Activated CD4-positive, alpha-beta T cell treated with anti-CD3 and anti-CD28 coated beads for 36 hours (primary cell): Measurements from ENCODE around the gene RFT1. TPM values are rescaled to one million over a fixed set of nuclear protein-coding genes. Genes with fewer than 3 reads are reported as not detected.

Source experiments
- ATAC-seq: fragments of 200-7000 bp; cut with Tn5 transposase; one replicate; pipeline ENCODE4 v1.10.0; 2021; ENCODE audit warnings: mild to moderate bottlenecking, moderate library complexity
- CTCF ChIA-PET: fragments of 350-600 bp; sonication (Branson Sonifier 250); formaldehyde crosslinking; loops from one replicate; lab custom pipeline; 2021; ENCODE audit warnings: antibody characterized with exemption; lab: Charles Lee
- POLR2A ChIA-PET: fragments of 350-600 bp; sonication (Branson Sonifier 250); formaldehyde crosslinking; loops from one replicate; lab custom pipeline; 2021; ENCODE audit warnings: antibody characterized with exemption, inconsistent platforms; lab: Charles Lee
- DNase-seq: peaks from one replicate; pipeline ENCODE4 v3.0.0-alpha.2; 2020
- H3K27ac Mint-ChIP-seq: one replicate; pipeline ENCODE4 v1.8.0; 2021; ENCODE audit warnings: mixed read lengths
- H3K27me3 Mint-ChIP-seq: one replicate; pipeline ENCODE4 v1.8.0; 2021; ENCODE audit warnings: mixed read lengths
- H3K36me3 Mint-ChIP-seq: one replicate; pipeline ENCODE4 v1.8.0; 2021; ENCODE audit warnings: low read depth, mixed read lengths
- H3K4me1 Mint-ChIP-seq: one replicate; pipeline ENCODE4 v1.8.0; 2021; ENCODE audit warnings: mixed read lengths
- H3K4me3 Mint-ChIP-seq: one replicate; pipeline ENCODE4 v1.8.0; 2021; ENCODE audit warnings: mild to moderate bottlenecking, moderate library complexity, mixed read lengths
- H3K9me3 Mint-ChIP-seq: one replicate; pipeline ENCODE4 v1.8.0; 2021; ENCODE audit warnings: low read depth, mixed read lengths
- intact Hi-C, 2 experiments: fragments of 100-400 bp; cut with DNase I in 1 of 2; cut with micrococcal nuclease in 1 of 2; formaldehyde crosslinking; loops; one replicate each; pipeline versions ENCODE4 v1.14.2 to v1.15.1; 2022 to 2024; cut with DNase I, micrococcal nuclease
- total RNA-seq, 2 experiments: library from RNA; stranded (reverse); gene quantifications; one replicate each; pipeline ENCODE4 v1.2.3, GENCODE V29; 2021

Gene RFT1
- total RNA-seq, 2 experiments from 2014 or later: 39.8 to 49.0 TPM

DNA sequence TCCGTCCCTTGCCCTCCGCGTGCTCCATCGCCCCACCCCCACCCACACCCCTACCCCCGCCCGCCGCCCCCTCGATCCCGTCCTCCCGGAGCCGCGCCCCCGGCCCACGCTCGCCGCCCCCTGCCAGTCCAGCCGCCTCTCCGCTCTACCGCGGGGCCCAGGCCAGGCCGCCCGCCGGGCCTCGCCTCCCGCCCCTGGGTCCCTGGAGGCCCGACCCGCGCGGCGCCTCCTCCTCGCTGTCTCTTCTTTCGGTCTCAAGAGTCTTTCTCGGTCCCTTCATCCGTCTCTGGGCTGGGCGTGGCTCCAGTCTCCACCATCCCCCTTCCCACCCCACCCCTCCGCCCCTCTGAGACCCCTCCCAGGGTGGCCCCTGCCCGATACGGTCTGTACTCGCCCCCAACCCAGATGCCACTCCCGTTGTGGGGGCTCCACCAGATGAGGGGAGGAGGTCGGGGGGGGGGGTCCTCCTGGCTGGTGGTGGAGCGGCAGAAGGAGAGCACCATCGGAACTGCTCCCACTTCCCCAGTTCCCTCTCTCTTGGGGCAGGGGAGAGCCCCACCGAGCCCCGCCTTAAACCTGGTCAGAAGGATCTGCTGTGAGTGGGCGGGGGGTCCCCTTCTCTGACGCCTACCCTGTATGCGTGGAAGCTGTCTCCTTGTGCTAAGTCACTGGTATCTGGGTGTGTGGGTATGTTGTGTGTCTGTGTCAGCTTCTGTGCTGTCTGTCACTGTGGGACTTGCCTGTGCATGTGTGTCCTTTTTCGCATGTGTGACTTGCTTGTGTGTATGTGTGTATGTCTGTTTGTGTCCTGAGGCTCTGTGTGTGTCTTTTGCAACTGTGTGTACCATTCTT lies 31.8 kb upstream of the RFT1 start:
- Mint-ChIP-seq H3K27me3 (peaks cover 7% of the 10 kb centered on the region), H3K27ac (peak overlapping the region; percentile 83), H3K4me3 (peak overlapping the region; percentile 75), H3K36me3 (peaks cover 2% of the 10 kb centered on the region), H3K9me3 (no peaks in the 10 kb centered on the region), H3K4me1 (peaks cover 19% of the 10 kb centered on the region)
- ATAC-seq: peak; percentile 39
- ChIA-PET CTCF (no interaction called here), POLR2A (interaction anchor here (0.6 kb wide), 1 partner anchor 55 kb away, joined by 3 read pairs; no protein-coding TSS in a partner anchor)
- intact Hi-C loops: loop anchor here (1.0 to 5.0 kb wide), 9 partner anchors 31 to 265 kb away; partner anchors contain the start of genes RFT1 (in 2 of the 2), DCP1A (in 1 of the 2), STIMATE (in 1 of the 2) and TKT (in 1 of the 2)
- DNase-seq: peak; percentile 74

DNA sequence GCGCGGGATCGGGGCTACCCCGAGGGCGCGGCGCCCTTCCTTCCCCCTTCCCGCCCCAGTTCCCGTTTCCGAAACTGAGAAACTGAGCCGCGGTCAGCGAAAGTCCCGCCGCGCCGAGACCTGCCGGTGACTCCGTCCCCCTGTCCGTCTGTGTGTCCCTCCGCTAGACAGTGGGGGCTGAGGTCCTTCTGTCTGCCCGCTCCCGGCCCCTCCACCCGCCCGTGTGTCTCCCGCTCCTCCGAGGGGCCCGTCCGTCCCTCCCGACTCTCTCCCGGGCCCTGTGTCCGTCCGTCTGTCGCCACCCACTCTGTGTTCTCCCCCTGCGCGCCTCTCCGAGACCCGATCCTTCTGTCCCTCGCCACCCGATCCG lies 31.2 kb upstream of the RFT1 start:
- CTCF ChIA-PET: interaction anchor here (1.0 to 1.7 kb wide), 3 partner anchors 27 to 51 kb away, joined by 7 to 17 read pairs (median 8); no protein-coding TSS in a partner anchor
- H3K4me1 Mint-ChIP-seq: peaks cover 19% of the 10 kb centered on the region
- H3K27me3 Mint-ChIP-seq: peaks cover 7% of the 10 kb centered on the region
- H3K36me3 Mint-ChIP-seq: peaks cover 2% of the 10 kb centered on the region
- H3K9me3 Mint-ChIP-seq: no peaks in the 10 kb centered on the region
- peak overlapping the region; percentile 75 for H3K4me3 Mint-ChIP-seq
- H3K27ac Mint-ChIP-seq: peak overlapping the region; percentile 83
- peak; percentile 44 for DNase-seq
- intact Hi-C loops: loop anchor here (1.0 to 5.0 kb wide), 7 partner anchors 31 to 264 kb away; partner anchors contain the start of genes RFT1 (in 2 of the 2), STIMATE (in 1 of the 2) and TKT (in 1 of the 2)
- POLR2A ChIA-PET: no interaction called here
- no peak for ATAC-seq

DNA sequence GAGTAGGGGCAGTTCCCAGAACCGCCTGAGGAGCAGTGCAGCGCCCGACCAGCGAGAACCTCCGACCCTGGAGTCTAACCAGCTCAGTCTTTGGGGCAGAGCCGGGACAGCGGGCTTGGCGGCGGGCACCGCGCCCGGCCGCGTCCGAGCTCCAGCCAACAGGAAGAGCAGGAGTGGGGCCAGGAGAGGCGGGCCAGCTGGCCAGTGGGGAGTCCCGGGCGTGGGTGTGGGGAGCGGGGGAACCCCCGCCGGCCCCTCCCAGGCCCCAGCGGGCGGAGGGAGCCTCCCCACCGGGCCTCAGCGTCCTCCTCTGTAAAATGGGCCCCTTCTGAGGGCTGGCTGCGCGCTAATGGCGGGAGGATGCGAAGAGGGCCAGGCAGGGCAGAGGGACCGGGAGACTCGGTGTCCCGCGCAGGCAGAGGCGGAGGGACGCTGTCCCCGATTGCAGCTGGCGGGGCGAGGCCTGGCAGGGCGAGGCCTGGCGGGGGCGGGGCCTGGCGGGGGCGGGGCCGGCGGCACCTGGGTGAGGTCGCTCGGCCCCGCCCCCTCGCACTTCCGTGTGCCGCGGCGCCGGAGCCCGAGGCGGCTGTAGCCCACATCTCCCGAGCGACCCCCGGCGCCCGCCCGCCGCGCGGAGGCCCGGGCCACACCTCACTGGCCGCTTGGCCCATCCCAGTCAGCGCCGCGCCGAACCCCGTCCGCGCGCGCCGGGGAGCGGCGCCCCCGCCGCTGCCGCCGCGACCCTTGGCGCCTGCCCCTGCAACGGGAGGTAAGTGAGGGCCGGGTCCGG lies 30.6 kb upstream of the RFT1 start, which contains the start of gene PRKCD:
Gene PRKCD (plus strand): TSS at position 550 of the 790 bp plus-strand sequence. CDS start 17,214 bp downstream, outside the sequence.
- Mint-ChIP-seq H3K4me1 (peaks cover 19% of the 10 kb centered on the region), H3K27me3 (peaks cover 10% of the 10 kb centered on the region), H3K9me3 (no peaks in the 10 kb centered on the region), H3K36me3 (peaks cover 2% of the 10 kb centered on the region), H3K4me3 (peak within 1 kb of the TSS; percentile 75), H3K27ac (peak within 1 kb of the TSS; percentile 83)
- ATAC-seq (peak; percentile 75), DNase-seq (peak; percentile 91)
- ChIA-PET CTCF (interaction anchor here (0.5 to 1.7 kb wide), 10 partner anchors 11 to 339 kb away, joined by 3 to 17 read pairs (median 4); no protein-coding TSS in a partner anchor), POLR2A (interaction anchor here (1.4 kb wide), 1 partner anchor 32 kb away, joined by 3 read pairs; no protein-coding TSS in a partner anchor)
- intact Hi-C loops: loop anchor here (1.0 to 5.0 kb wide), 7 partner anchors 30 to 264 kb away; partner anchors contain the start of genes RFT1 (in 2 of the 2), STIMATE (in 1 of the 2) and TKT (in 1 of the 2)

DNA sequence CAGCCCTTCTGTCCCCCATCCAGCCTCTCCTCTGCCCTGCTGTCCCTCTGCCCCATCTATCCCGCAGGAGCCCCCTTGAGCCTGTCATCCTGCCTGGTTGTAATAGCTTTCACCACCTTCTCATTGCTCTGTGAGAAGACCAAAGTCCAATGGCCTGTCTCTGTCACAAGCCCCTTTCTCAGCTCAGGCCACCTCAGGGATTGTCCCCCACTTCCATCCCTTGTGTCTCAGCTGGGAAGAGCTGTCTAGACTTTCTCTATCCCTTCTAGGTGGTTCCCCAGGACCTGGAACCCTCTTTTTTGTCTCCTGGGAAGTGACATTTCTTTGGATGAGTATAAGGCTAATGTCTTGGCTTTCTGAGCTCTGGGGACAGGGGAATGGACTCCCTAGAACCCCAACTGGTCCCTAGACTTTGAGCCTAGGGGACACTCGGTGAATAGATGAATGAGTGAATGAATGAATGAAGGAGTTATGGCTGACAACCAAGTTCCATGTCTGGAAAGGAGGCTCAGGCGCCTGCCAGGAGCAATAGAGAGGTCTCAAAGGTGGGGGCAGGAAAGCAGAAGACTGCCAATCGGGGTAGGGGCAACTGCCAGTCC lies 29.9 kb upstream of the RFT1 start:
- intact Hi-C loops: loop anchor here (2.0 to 5.0 kb wide), 4 partner anchors 29 to 263 kb away; partner anchors contain the start of genes RFT1 (in 1 of the 2) and STIMATE (in 1 of the 2)
- POLR2A ChIA-PET: interaction anchor here (1.4 kb wide), 1 partner anchor 31 kb away, joined by 3 read pairs; no protein-coding TSS in a partner anchor
- ATAC-seq (no peak), DNase-seq (no peak)
- peaks cover 16% of the 10 kb centered on the region for H3K27me3 Mint-ChIP-seq
- H3K9me3 Mint-ChIP-seq: no peaks in the 10 kb centered on the region
- H3K4me1 Mint-ChIP-seq: peaks cover 19% of the 10 kb centered on the region
- H3K27ac Mint-ChIP-seq: peak overlapping the region; percentile 4
- CTCF ChIA-PET: interaction anchor here (0.5 to 1.7 kb wide), 10 partner anchors 10 to 338 kb away, joined by 3 to 17 read pairs (median 4); no protein-coding TSS in a partner anchor
- H3K36me3 Mint-ChIP-seq: peaks cover 2% of the 10 kb centered on the region
- peak overlapping the region; percentile 75 for H3K4me3 Mint-ChIP-seq

DNA sequence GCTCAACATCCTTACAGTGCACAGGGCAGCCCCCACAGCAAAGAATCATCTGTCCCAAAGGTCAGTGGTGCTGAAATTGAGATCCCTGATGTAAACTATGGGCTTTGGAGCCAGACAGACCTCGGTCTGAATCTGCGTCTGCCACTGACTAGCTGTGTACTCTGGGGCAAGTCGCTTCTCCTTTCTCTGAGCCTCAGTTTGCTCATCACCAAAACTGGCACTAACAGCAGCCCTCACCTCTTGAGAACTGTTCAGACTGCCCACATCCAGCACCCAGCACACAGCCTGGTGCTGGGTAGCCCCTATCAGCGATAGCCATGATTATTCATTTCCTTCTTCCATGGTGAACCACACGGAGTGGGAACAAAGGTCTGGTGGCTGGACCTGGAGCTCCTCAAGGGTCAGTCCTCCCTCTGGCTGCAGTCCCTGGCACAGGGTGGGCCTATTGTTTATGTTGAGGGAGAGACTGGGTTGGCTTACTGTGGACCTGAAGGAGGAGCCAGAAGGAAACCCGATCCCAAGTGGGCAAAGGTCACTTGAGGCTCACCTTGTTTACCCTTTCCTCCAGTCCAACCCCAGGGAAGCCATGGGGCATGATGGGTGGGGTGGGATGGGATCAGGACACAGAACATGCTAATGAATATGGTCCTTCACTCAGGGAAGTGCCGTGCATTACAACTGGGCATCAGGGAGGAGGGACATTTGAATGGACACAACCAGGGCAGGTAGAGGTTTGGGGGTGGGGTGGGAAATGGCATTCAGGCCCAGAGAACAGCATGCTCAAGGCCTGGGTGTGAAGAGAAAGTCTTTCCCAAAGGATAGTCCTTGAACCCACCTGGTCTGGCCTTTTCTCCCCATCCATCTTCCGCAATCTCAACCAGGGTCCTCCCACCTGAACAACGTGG lies 29.2 kb upstream of the RFT1 start:
- Mint-ChIP-seq H3K27me3 (peaks cover 16% of the 10 kb centered on the region), H3K27ac (no peak overlapping the region), H3K4me3 (no peak overlapping the region), H3K9me3 (no peaks in the 10 kb centered on the region), H3K36me3 (peaks cover 2% of the 10 kb centered on the region), H3K4me1 (peaks cover 19% of the 10 kb centered on the region)
- intact Hi-C loops: loop anchor here (2.0 to 5.0 kb wide), 4 partner anchors 29 to 262 kb away; partner anchors contain the start of genes RFT1 (in 1 of the 2) and STIMATE (in 1 of the 2)
- DNase-seq (no peak), ATAC-seq (no peak)
- ChIA-PET POLR2A (interaction anchor here (1.4 kb wide), 1 partner anchor 30 kb away, joined by 3 read pairs; no protein-coding TSS in a partner anchor), CTCF (interaction anchor here (0.8 to 1.7 kb wide), 5 partner anchors 9 to 49 kb away, joined by 4 to 17 read pairs (median 6); no protein-coding TSS in a partner anchor)

DNA sequence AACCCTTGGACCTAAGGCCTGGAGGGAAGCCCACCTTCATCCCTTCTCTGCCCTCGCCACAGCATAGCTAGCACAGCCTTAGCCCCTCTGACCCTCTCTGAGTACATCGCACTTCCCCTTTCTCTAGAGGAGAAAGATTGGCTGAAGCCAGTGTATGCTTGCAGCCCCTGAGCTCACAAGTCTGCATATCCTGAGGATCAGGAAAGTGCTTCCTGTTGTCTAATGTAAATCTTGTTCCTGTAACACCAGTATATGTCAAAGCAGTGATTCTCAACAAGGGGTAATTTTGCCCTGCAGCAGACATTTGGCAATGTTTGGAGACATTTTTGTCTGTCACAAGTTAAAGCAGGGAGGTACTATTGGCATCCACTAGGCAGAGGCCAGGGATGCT lies 28.5 kb upstream of the RFT1 start:
- Mint-ChIP-seq H3K4me1 (peaks cover 19% of the 10 kb centered on the region), H3K4me3 (no peak overlapping the region), H3K36me3 (peaks cover 2% of the 10 kb centered on the region), H3K27ac (no peak overlapping the region), H3K9me3 (no peaks in the 10 kb centered on the region), H3K27me3 (peaks cover 16% of the 10 kb centered on the region)
- POLR2A ChIA-PET: no interaction called here
- ATAC-seq (no peak), DNase-seq (no peak)
- intact Hi-C loops: no loop called here
- CTCF ChIA-PET: interaction anchor here (1.0 to 1.4 kb wide), 2 partner anchors 25 to 40 kb away, joined by 3 to 6 read pairs; no protein-coding TSS in a partner anchor

DNA sequence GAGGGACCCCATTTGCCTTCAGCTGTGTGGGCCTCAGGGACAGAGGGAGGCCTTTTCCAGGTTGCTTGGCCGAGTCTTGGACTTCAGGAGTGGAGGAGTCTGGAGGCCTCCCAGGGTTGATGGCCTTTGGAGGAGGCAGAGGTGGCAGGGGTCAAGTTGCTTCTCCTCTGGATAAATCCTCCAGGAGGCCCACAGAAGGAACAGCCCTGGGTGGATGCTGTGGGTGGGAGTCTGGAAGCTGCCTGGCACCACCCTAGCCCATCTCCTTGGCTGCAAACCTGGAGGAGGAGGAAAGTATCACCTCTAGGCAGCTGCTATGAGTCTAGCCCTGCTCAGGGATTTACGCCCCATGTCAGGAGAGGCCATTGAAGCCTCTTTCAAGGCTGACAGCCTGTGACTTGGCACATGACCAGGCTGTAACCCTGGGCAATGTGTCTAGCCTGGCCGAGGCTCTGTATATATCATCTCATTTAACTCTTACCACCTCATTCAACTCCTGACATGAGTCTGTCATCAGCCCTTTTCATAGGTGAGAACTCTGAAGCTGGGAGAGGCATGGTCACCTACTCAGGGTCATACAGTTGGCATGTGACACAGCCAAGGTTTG lies 27.8 kb upstream of the RFT1 start:
- ChIA-PET CTCF (interaction anchor here (1.0 to 1.4 kb wide), 2 partner anchors 24 to 39 kb away, joined by 3 to 6 read pairs; no protein-coding TSS in a partner anchor), POLR2A (no interaction called here)
- no peak overlapping the region for H3K4me3 Mint-ChIP-seq
- H3K36me3 Mint-ChIP-seq: peaks cover 2% of the 10 kb centered on the region
- intact Hi-C loops: no loop called here
- no peaks in the 10 kb centered on the region for H3K9me3 Mint-ChIP-seq
- no peak overlapping the region for H3K27ac Mint-ChIP-seq
- DNase-seq (no peak), ATAC-seq (no peak)
- H3K27me3 Mint-ChIP-seq: peaks cover 22% of the 10 kb centered on the region
- H3K4me1 Mint-ChIP-seq: peaks cover 13% of the 10 kb centered on the region

DNA sequence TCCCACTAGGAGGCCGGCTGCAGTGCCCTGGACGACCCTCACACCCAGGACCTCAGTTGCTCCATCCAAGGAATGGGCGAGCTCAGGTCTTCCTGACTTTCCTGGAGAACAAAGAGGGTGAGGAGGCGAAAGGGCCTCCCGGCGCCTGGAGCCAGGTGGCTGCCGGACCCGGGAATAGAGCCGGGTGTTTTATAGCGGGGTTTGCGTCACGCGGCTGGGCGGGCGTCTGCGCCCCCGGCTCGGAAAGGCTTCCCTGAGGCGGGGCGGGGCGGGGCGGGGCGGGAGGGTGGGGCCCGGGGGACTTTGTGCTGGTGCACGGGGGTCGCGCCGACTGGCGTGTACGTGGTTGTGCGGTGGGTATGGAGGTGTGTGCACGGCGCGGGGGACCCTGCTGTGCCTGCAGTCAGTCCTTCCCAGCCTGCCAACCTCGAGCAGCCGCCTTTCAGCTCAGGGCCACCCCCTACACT lies 26.2 kb upstream of the RFT1 start:
- Mint-ChIP-seq H3K4me3 (no peak overlapping the region), H3K9me3 (no peaks in the 10 kb centered on the region), H3K27ac (no peak overlapping the region), H3K36me3 (no peaks in the 10 kb centered on the region), H3K4me1 (peaks cover 4% of the 10 kb centered on the region), H3K27me3 (peaks cover 24% of the 10 kb centered on the region)
- intact Hi-C loops: no loop called here
- ATAC-seq: no peak
- POLR2A ChIA-PET: no interaction called here
- DNase-seq: no peak
- CTCF ChIA-PET: interaction anchor here (0.6 to 1.1 kb wide), 2 partner anchors 40 to 59 kb away, joined by 3 read pairs; no protein-coding TSS in a partner anchor

DNA sequence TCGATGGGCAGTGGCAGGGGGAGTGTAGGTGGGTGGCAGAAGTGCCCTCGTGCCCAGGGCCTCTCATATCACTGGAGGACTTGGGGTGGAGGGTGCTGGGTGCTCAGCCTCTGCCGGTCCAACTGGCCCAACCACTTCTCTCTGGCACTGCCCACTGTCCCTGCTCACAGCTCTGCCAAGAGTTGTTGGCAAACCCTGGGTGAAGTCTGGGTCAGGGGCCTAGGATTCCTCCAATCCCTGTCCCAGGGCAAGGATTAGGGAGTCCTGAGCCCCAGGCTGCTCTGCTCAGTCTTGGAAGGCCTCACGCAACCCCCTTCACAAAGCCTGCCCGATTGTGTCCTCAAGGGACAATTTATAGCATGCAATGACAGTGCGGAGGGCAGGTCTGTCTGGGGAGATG lies 25.5 kb upstream of the RFT1 start:
- DNase-seq: no peak
- Mint-ChIP-seq H3K4me1 (peaks cover 4% of the 10 kb centered on the region), H3K27me3 (peaks cover 24% of the 10 kb centered on the region), H3K36me3 (no peaks in the 10 kb centered on the region), H3K27ac (no peak overlapping the region), H3K4me3 (no peak overlapping the region), H3K9me3 (no peaks in the 10 kb centered on the region)
- ATAC-seq: no peak
- CTCF ChIA-PET: interaction anchor here (1.1 kb wide), 1 partner anchor 40 kb away, joined by 3 read pairs; no protein-coding TSS in a partner anchor
- intact Hi-C loops: no loop called here
- POLR2A ChIA-PET: no interaction called here
